Measurements from ENCODE around the gene THOC6. TPM values are rescaled to one million over a fixed set of nuclear protein-coding genes. Genes with fewer than 3 reads are reported as not detected.

Gene THOC6
- total RNA-seq, 2 donors from 2014 or later, result 27.4 to 45.8 TPM

- intact Hi-C loops (cut with DNase I), result loop anchor here (5.0 kb wide), 2 partner anchors 68 to 108 kb away; no protein-coding TSS in a partner anchor
- no peaks in the 10 kb centered on the region for H3K27me3 ChIP-seq
- peak overlapping the region; percentile 89 for H3K4me3 ChIP-seq
Measured at GRCh38 chr16:3059723-3060242, 35.9 kb downstream of the THOC6 start.

DNA sequence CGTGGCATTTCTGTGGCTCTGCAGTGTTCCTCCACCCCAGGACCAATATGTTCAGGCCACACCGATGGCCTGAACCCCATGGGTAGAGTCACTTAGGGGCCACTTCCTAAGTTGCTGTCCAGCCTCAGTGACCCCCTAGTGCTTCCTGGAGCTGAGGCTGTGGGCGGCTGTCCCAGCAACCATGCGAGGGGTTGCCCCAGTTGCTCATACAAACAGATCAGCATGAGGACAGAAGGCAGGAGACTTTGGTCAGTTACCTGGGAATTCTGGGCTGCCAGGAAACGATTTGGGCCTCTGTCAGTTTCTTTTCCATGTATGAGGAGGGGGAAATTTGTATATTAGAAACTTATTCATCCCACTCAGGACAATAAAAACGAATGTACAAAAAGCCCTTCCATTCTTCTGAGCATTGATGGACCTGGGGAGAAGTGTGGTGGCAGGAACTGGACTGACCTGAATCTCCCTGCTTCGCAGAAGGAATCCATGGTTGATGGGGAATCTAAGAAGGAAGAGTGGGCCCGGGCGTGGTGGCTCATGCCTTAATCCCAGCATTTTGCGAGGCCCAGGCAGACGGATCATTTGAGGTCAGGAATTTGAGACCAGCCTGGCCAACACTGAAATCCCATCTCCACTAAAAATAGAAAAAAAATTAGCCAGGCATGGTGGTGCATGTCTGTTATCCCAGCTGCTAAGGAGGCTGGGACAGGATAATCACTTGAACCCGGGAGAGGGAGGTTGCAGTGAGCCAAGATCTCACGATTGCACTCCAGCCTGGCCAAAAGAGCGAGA, 36.7 kb downstream of the THOC6 start:
- H3K4me3 ChIP-seq, result no peak overlapping the region
- no peak overlapping the region for H3K27ac ChIP-seq
- DNase-seq, result no peak
- peak overlapping the region in 1 of 2 donors; percentile 83 for H3K9ac ChIP-seq (ENCODE audit: low read depth in 2 of 2, low read length in 2 of 2)
- H3K9me3 ChIP-seq, result no peaks in the 10 kb centered on the region
- TF ChIP-seq, protein P1, sequence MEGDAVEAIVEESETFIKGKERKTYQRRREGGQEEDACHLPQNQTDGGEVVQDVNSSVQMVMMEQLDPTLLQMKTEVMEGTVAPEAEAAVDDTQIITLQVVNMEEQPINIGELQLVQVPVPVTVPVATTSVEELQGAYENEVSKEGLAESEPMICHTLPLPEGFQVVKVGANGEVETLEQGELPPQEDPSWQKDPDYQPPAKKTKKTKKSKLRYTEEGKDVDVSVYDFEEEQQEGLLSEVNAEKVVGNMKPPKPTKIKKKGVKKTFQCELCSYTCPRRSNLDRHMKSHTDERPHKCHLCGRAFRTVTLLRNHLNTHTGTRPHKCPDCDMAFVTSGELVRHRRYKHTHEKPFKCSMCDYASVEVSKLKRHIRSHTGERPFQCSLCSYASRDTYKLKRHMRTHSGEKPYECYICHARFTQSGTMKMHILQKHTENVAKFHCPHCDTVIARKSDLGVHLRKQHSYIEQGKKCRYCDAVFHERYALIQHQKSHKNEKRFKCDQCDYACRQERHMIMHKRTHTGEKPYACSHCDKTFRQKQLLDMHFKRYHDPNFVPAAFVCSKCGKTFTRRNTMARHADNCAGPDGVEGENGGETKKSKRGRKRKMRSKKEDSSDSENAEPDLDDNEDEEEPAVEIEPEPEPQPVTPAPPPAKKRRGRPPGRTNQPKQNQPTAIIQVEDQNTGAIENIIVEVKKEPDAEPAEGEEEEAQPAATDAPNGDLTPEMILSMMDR (IDR thresholded peaks at IDR 0.05), result no peak
- no peaks in the 10 kb centered on the region for H3K27me3 ChIP-seq
- H3K4me1 ChIP-seq, result peaks cover 17% of the 10 kb centered on the region
- H3K36me3 ChIP-seq, result no peaks in the 10 kb centered on the region
- intact Hi-C loops (cut with DNase I), result loop anchor here (5.0 kb wide), 1 partner anchor 107 kb away; no protein-coding TSS in a partner anchor

More at GRCh38 chr16:3059723-3060242, 35.9 kb downstream of the THOC6 start:
- Histone ChIP-seq H3K9ac (ENCODE audit: low read depth in 2 of 2, low read length in 2 of 2) (peak overlapping the region; percentile 83 to 92), H3K9me3 (no peaks in the 10 kb centered on the region), H3K36me3 (no peaks in the 10 kb centered on the region), H3K4me1 (peaks cover 16% of the 10 kb centered on the region), H3K27ac (peak overlapping the region; percentile 81)
- DNase-seq, result no peak
- TF ChIP-seq, protein P1 (IDR thresholded peaks at IDR 0.05), result no peak

DNA sequence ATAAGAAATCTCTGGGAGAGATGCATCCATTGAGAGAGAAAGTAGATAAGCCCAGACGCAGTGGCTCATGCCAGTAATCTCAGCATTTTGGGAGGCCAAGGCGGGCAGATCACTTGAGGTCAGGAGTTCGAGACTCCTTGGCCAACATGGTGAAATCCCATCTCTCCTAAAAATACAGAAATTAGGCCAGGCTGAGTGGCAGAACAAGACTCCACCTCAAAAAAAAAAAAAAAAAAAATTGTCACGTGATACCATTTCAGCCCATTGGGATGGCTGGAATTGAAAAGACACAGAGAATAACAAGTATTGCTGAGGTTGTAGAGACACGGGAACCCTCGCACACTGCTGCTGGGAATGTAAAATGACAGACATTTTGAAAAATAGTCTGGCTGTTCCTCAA, 38.7 kb downstream of the THOC6 start:
- Histone ChIP-seq H3K9ac (ENCODE audit: low read depth in 2 of 2, low read length in 2 of 2) (no peak overlapping the region), H3K27ac (no peak overlapping the region), H3K36me3 (no peaks in the 10 kb centered on the region), H3K4me3 (no peak overlapping the region), H3K27me3 (no peaks in the 10 kb centered on the region), H3K4me1 (peaks cover 17% of the 10 kb centered on the region), H3K9me3 (no peaks in the 10 kb centered on the region)
- intact Hi-C loops (cut with DNase I), result loop anchor here (5.0 kb wide), 1 partner anchor 105 kb away; no protein-coding TSS in a partner anchor
- no peak for DNase-seq
- TF ChIP-seq, protein P1 (IDR thresholded peaks at IDR 0.05), result no peak

DNA sequence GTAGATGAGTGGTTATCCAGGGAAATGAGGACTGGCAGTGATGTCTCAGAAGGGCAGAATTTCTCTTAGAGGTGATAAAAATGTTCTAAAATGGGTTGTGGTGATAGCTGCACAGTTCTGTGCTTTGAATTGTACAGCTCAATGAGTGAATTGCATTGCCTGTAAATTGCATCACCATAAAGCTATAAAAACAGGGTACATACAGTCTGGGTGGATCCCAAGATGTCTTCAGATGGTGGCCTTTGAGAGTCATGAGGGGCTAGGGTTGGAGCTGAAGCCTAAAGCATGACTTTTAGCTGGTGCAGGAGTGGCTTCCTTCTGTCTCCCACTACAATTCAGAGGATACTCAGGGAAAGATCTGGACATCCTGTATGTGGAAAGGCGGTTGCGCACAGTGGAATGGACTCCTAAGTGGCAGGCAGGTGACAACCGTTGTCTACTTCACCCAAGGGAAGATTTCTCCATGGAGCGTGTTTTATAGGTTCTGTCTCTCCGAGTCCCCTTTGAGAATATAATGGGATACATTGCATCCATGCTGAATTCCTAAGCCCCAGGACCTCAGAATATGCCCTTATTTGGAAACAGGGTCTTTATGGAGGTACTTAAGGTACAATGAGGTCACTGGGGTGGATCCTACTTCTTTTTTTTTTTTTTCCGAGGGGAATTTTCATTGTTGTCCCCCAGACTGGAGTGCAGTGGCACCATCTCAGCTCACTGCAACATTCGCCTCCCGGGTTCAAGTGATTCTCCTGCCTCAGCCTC, 40.0 kb downstream of the THOC6 start:
- Histone ChIP-seq H3K9ac (ENCODE audit: low read depth in 2 of 2, low read length in 2 of 2) (no peak overlapping the region), H3K27ac (peak overlapping the region; percentile 78), H3K4me3 (no peak overlapping the region), H3K27me3 (no peaks in the 10 kb centered on the region), H3K4me1 (peaks cover 12% of the 10 kb centered on the region), H3K9me3 (no peaks in the 10 kb centered on the region), H3K36me3 (no peaks in the 10 kb centered on the region)
- intact Hi-C loops (cut with DNase I), result loop anchor here (5.0 kb wide), 1 partner anchor 103 kb away; no protein-coding TSS in a partner anchor
- TF ChIP-seq, protein P1 (IDR thresholded peaks at IDR 0.05), result no peak
- no peak for DNase-seq

- Histone ChIP-seq H3K4me1 (peaks cover 6% of the 10 kb centered on the region), H3K4me3 (peak within 1 kb of the TSS; percentile 49), H3K9me3 (no peaks in the 10 kb centered on the region), H3K27me3 (no peaks in the 10 kb centered on the region), H3K9ac (ENCODE audit: low read depth in 2 of 2, low read length in 2 of 2) (peak within 1 kb of the TSS; percentile 48 to 76), H3K36me3 (no peaks in the 10 kb centered on the region), H3K27ac (peak within 1 kb of the TSS; percentile 78)
- intact Hi-C loops (cut with DNase I), result no loop called here
- peak; percentile 92 for DNase-seq
- TF ChIP-seq, protein P1 (IDR thresholded peaks at IDR 0.05), result no peak
Measured at GRCh38 chr16:3065069-3065741, 41.4 kb downstream of the THOC6 start, which contains the start of gene IL32. Gene IL32 (plus strand): TSS chr16:3065640. CDS start chr16:3065812, 172 bp downstream.
